Smooth muscle cell (in vitro differentiated cells): ENCODE results near the gene CAV1. TPM values are rescaled to one million over a fixed set of nuclear protein-coding genes. Genes with fewer than 3 reads are reported as not detected.

Experiments used
- DNase-seq: peaks from one replicate; lab custom pipeline; 2025; ENCODE audit not compliant: unreplicated experiment; lab: John Stamatoyannopoulos, UW
- H2AFZ ChIP-seq: fragments of 200-600 bp; sonication (generic); 2 replicates; pipeline ENCODE4 v1.6.0; 2016; ENCODE audit warnings: antibody characterized with exemption, low read depth, mild to moderate bottlenecking
- H3F3A ChIP-seq: fragments of 200-600 bp; sonication (generic); 2 replicates; pipeline ENCODE4 v1.6.0; 2017; ENCODE audit warnings: antibody characterized with exemption, low read depth
- H3K27ac ChIP-seq: fragments of 200-600 bp; sonication (generic); 2 replicates; pipeline ENCODE4 v1.5.1; 2016; ENCODE audit warnings: low read depth, mild to moderate bottlenecking
- H3K27me3 ChIP-seq: fragments of 200-600 bp; sonication (generic); 2 replicates; pipeline ENCODE4 v1.6.1; 2016; ENCODE audit warnings: low read depth, mild to moderate bottlenecking
- H3K36me3 ChIP-seq: fragments of 200-600 bp; sonication (generic); 2 replicates; pipeline ENCODE4 v1.5.1; 2016; ENCODE audit warnings: low read depth
- H3K4me1 ChIP-seq: fragments of 200-600 bp; sonication (generic); 2 replicates; pipeline ENCODE4 v1.5.1; 2016; ENCODE audit warnings: low read depth
- H3K4me2 ChIP-seq: fragments of 200-600 bp; sonication (generic); 2 replicates; pipeline ENCODE4 v1.6.0; 2016; ENCODE audit warnings: mild to moderate bottlenecking
- H3K4me3 ChIP-seq: fragments of 200-600 bp; sonication (generic); 2 replicates; pipeline ENCODE4 v1.5.1; 2016; ENCODE audit warnings: mild to moderate bottlenecking
- H3K79me2 ChIP-seq: fragments of 200-600 bp; sonication (generic); 2 replicates; pipeline ENCODE4 v1.6.0; 2016; ENCODE audit warnings: low read depth, mild to moderate bottlenecking
- H3K9ac ChIP-seq: fragments of 200-600 bp; sonication (generic); 2 replicates; pipeline ENCODE4 v1.6.0; 2016; ENCODE audit warnings: low read depth
- H3K9me3 ChIP-seq: fragments of 200-600 bp; sonication (generic); replicated peaks from 2 replicates; pipeline ENCODE4 v1.5.1; 2016; ENCODE audit warnings: low read depth
- H4K20me1 ChIP-seq: fragments of 200-600 bp; sonication (generic); 2 replicates; pipeline ENCODE4 v1.6.0; 2016; ENCODE audit warnings: low read depth
- CTCF ChIP-seq: fragments of 200-600 bp; sonication (generic); IDR thresholded peaks from 2 replicates; pipeline ENCODE4 v1.5.1; 2017; ENCODE audit warnings: borderline replicate concordance, mild to moderate bottlenecking, antibody characterized with exemption; ENCODE audit not compliant: insufficient read depth, poor library complexity, severe bottlenecking
- WGBS: methylation state at CpG from one replicate; pipeline ENCODE4 v1.1.7; 2016; ENCODE audit warnings: low lambda C conversion rate; 5-methylcytosine and 5-hydroxymethylcytosine counted together
- polyA plus RNA-seq: library from polyadenylated mRNA; unstranded; fragments of >200 nt; fragmentation: Nextera tagmentation; extraction: Ambion mirVana; gene quantifications from 2 replicates; pipeline ENCODE4 v1.2.1, GENCODE V29; 2016
- total RNA-seq: library from RNA; depleted of rRNA; stranded (reverse); fragments of >200 nt; gene quantifications from 2 replicates; pipeline ENCODE4 v1.2.3, GENCODE V29; 2014

Gene CAV1
- total and polyA plus RNA-seq, 2 experiments from 2014 or later, result 55.8 to 84.7 TPM

- Histone ChIP-seq H2AFZ (no peak overlapping the region), H3K27me3 (no peaks in the 10 kb centered on the region), H3K27ac (no peak overlapping the region), H3K9me3 (no peaks in the 10 kb centered on the region), H3K4me3 (no peak overlapping the region), H3K4me1 (no peaks in the 10 kb centered on the region), H3K9ac (no peak overlapping the region), H3K4me2 (no peak overlapping the region), H4K20me1 (no peaks in the 10 kb centered on the region), H3F3A (no peaks in the 10 kb centered on the region), H3K79me2 (no peaks in the 10 kb centered on the region), H3K36me3 (no peaks in the 10 kb centered on the region)
- DNase-seq, result no peak
- TF ChIP-seq CTCF, result no peak
- WGBS, result 100% methylated on average over 1 of the region's 1 CpG
These were observed 29.1 kb upstream of the CAV1 start for GRCh38 chr7:116495736-116496135.

GRCh38 chr7:116496653-116497052 is 28.2 kb upstream of the CAV1 start:
- TF ChIP-seq CTCF, result no peak
- no peak for DNase-seq
- peaks cover 6% of the 10 kb centered on the region for H3K79me2 ChIP-seq
- no peak overlapping the region for H3K27ac ChIP-seq
- H3K9me3 ChIP-seq, result no peaks in the 10 kb centered on the region
- H3K9ac ChIP-seq, result no peak overlapping the region
- H3K4me1 ChIP-seq, result peaks cover 3% of the 10 kb centered on the region
- H2AFZ ChIP-seq, result no peak overlapping the region
- no peaks in the 10 kb centered on the region for H3K27me3 ChIP-seq
- H3K4me2 ChIP-seq, result no peak overlapping the region
- 92% methylated on average over 6 of the region's 6 CpGs for WGBS
- H3K36me3 ChIP-seq, result no peaks in the 10 kb centered on the region
- H4K20me1 ChIP-seq, result no peaks in the 10 kb centered on the region
- no peaks in the 10 kb centered on the region for H3F3A ChIP-seq
- no peak overlapping the region for H3K4me3 ChIP-seq

GRCh38 chr7:116497708-116498107 is 27.1 kb upstream of the CAV1 start:
- Histone ChIP-seq H3K36me3 (no peaks in the 10 kb centered on the region), H4K20me1 (no peaks in the 10 kb centered on the region), H3K27me3 (no peaks in the 10 kb centered on the region), H3K4me2 (no peak overlapping the region), H3K4me1 (peaks cover 3% of the 10 kb centered on the region), H3K79me2 (peaks cover 15% of the 10 kb centered on the region), H3K9me3 (no peaks in the 10 kb centered on the region), H3K9ac (no peak overlapping the region), H2AFZ (no peak overlapping the region), H3F3A (no peaks in the 10 kb centered on the region), H3K4me3 (no peak overlapping the region), H3K27ac (no peak overlapping the region)
- no peak for TF ChIP-seq CTCF
- DNase-seq, result no peak
- WGBS, result 48% methylated on average over 1 of the region's 1 CpG
